GM18861 (cell line): ENCODE results near the gene LHFPL3.

Source experiments
- ATAC-seq: cut with Tn5 transposase; IDR thresholded peaks from one replicate; pipeline ENCODE4 v1.9.1; 2021; ENCODE audit not compliant: unreplicated experiment

Gene LHFPL3

GRCh38 chr7:104826135-104826534 lies 497.7 kb downstream of the LHFPL3 start:
- ATAC-seq: no peak

GRCh38 chr7:104836976-104837375 lies 508.6 kb downstream of the LHFPL3 start:
- no peak for ATAC-seq

DNA sequence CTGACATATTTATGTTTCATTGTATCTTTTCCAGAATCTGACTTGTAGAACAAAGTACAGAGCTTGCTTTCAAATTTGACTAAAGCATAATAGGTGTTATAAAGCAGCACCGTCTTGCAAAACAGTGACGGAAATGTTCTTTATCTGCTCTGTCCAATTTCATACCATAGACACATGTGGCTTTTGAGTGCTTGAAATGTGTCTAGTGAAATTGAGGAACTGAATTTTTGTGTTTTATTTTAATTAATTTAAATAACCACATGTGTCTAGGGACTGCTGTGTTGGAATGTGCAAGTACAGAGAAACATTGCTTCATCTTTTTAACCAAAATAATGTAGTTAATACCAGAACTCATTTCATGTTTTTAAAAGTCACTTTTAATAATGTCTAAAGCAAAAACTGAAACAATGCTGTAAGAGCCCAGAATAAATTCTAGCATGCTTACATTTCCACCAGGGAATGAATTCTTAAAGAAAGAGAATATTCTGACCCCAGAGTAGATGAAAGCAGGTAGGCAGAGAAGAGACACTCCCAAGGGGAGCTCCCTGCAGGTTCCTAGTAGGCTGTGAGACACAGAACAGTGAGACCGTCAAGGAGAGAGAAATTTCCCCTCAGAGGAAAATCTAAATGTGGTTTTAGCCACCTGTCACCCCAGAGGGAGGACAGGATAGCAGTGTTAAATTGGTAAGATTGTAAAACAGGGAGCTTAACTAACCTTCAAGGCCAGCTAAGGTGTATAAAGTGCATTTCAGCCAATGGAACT lies 510.3 kb downstream of the LHFPL3 start:
- no peak for ATAC-seq

GRCh38 chr7:104839842-104840241 lies 511.4 kb downstream of the LHFPL3 start:
- ATAC-seq: no peak

DNA sequence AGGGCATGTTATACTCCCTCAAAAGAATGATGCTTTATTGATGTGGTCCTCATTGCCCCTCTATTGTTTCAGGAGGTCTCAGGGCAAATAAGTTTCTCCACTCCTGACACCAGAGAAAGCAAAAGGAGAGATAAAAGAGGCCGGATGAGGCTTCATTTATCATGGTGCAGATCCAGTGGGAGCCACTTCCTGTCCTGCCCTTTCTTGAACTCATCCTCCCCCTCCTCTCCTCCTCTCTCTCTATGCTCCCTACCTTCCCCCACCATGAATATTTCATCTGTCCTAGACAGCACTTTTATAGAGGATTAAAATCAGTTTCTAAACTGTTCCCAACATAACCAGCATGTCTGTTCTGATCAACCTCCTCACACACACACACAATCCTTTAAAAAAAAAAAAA lies 513.4 kb downstream of the LHFPL3 start:
- no peak for ATAC-seq

GRCh38 chr7:104843198-104843597 lies 514.8 kb downstream of the LHFPL3 start:
- ATAC-seq: no peak

DNA sequence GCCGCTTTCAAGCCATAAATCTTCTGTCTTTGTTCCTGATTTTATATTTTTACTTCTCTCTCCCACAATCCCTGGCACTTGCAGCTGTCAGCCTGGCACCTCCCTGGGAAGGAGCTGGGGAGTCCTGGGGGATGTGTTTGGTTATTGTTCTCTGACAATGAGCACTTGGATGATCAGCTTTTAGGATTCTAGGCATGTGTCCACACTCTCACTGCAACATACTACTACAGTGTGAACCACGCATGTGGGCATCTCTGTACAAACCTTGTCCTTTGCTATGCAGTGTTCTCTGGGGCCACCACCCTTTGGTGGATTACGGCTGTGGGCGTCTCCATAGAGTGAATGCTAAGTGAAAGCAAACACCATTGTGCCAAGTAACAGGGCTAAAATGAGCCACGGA lies 517.2 kb downstream of the LHFPL3 start:
- ATAC-seq: no peak

DNA sequence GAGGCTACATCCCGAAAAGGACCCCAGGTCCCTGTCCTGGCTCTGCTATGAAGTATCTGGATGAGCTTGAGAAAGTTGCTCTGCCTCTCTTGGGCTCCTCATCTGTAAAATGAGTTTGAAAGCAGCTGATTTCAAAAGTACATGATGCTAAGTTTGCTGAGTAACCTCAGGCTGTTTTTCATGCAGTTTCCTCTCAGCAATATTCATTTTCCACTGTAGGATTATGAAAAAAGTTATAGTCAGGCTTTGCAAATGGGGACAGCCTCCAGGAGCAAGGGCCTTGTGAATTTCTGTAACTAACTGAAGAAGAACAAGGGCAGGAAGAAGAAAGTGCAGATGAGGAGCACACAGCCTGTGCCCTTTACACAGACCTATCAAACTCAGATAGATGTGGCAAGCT lies 518.3 kb downstream of the LHFPL3 start:
- no peak for ATAC-seq

DNA sequence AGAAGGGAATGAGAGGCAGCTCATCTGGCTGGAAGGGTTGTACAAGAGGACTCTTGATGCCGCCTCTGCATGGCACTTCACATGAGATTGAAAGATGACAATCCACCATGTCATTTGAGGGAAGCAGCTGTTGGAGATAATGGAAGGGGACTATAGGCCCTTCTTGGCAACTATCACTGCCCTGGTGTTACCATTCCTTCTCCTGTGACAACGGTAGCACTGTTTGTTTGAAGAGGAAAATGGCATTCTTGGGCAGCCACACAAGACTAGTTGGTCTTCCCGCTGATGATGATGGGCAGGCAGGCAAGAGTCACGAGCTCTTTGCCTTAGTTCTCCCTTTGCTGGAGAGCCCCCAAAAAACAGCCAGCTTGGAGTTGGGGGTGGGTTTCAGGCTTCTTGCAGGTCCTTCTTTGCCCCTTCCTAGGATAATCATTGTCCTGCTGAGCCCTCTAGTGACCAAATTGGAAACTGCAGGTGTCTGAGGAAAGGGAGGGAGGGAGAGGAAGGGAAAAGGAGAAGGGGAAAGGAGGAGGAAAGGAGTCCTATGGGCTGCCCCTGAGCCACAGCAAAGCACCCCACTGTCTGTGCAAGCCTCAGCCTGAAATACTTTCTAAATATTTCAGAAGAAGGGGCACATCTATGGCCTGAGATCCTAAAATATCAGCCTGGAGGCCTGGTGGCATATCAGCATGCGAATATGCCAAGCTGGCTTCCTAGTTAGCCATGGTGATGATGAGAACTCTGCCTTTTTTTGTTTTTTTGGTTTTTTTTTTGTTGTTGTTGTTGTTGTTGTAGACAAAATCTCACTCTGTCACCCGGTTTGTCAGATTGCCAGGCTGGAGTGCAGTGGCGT lies 520.0 kb downstream of the LHFPL3 start:
- ATAC-seq: no peak

GRCh38 chr7:104850374-104850773 lies 522.0 kb downstream of the LHFPL3 start:
- no peak for ATAC-seq

GRCh38 chr7:104851268-104851667 lies 522.9 kb downstream of the LHFPL3 start:
- no peak for ATAC-seq

DNA sequence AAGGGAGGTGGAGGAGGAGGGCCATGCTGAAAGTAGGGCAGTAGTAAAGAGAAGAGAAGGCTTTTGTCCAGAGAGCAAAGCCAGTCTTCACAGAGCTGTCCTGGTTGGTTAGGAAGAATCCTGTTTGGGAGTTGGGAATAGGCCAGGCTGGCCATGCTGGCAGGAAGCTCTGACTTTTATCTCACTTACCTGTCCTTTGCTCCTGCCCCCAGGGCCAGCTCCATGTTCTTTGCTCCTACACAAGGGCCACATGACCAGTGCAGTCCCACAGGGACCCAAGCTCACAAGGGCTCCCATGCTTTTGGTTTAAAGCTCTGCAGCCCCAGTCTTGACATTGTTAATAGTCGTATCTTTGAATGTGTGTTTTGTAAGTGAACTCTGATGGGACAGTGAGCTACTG lies 524.0 kb downstream of the LHFPL3 start:
- no peak for ATAC-seq

DNA sequence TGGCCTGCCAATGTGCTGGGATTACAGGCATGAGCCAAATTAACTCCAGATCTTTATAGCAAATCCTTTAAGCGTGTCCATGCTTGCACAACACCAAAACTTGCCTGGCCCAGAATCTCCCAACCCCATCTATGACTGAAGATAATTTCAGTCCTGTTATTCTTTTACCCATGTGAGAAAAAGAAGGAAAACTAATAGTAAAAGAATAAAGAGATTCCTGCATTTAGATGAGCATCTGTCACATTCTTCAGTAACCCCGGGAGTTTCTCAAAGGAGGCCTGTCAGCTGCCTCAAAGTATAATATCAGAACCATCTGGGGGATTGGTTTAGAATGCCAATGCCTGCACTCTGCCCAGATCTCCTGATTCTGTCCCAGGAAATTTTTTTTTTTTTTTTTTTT lies 527.5 kb downstream of the LHFPL3 start:
- no peak for ATAC-seq

DNA sequence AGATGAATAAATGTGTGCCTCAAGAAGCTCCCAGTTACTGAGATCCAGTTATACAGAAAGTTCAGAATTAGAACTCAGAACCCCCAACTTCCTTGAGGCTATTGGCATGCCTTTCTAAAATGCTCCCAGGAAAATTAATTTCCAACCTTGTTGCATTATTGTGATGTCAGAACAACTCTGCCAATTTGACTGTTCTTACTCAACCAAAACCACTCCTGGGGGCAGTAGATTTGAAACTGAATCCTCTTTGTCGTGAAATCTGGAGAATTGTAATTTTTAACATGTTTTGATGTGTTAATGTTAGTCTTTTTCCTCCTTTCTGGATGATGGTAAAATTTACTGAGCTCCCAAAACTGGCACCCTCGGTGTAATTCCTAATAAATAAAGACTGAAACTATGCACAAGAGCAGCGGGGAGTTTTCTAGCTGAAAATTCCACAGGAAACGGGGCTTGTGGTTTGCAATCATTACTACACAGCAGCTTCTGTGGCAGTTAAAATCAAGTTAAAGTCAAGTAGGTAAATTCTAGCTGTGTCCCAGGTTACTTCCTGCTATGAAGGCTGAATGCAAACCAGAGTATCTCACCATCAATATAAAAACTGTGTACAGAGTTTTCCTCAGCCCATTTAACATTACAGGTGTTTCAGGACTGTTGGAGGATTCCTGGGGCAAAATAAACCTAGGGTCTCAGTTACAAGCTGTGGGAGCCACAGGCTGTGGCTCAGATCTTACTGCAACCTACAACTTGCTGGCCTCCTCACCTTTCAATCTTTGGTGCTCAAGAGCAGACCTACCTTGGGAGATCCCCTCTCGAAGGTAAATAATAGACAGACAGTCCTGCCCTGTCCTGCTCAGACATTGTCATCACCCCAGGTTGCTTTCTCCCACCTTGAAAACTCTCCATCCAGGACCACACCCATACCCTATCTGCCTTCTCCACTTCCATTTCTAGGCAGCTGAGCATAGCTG lies 529.3 kb downstream of the LHFPL3 start:
- ATAC-seq: peak; percentile 57

DNA sequence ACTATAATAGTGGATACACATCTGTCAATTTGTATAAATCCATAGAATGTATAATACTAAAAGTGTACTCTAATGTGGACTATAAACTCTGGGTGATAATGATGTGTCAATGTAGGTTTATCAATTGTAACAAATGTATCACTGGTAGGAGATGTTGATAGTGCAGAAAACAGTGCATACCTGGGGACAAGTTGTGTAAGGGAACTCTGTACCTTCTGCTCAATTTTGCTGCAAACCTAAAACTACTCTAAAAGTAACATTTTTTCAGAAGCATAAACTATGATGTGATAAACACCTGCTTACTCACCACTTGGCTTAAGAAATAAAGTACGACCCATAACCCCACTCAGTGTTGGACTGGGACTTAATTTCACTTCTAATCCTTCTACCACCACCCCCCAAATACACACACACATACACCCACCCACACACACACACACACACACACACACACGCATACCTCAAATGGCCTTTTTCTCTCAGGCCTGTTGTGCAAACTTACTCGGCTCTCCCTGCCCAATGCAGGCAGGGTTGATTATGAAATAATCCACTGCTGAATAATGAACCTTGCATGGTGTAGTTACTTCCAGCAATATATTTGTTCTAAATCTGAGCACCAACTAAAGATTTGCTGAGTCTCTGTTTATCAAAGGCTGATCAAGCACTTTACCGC lies 531.5 kb downstream of the LHFPL3 start:
- ATAC-seq: no peak

GRCh38 chr7:104861729-104862390 lies 533.5 kb downstream of the LHFPL3 start:
- no peak for ATAC-seq

DNA sequence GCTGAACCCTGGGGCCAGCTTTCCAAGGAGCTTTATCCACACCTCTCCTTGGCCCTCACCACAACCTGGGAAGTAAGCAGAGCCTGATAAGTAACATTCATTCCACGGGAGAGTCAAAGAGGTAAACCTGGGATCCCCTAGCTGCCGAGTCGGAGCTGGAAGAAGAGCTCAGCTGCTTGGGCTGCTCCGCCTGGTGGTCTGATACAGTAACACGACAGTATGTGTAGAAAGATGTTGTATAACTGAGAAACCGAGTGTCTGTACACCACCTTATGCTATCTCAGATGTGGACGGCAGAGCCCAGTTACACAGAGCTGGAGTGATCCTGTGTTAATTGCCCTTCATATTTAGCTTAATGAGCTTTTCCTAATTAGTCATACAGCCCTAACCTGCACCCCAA lies 534.3 kb downstream of the LHFPL3 start:
- no peak for ATAC-seq

DNA sequence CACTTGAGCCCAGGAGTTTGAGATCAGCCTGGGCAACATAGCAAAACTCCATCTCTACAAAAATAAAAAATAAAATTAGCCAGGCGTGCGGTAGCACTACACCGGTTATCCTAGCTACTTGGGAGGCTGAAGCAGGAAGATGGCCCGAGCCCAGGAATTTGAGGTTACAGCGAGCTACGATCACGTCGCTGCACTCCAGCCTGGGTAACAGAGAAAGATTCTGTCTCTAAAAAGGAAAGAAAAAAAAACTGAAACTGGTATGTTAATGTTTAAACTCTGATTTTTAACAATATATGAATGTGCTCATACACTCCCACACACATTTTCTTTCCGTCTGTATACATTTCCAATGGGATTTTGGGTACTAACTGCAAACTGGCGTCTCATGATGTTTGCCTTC lies 545.0 kb downstream of the LHFPL3 start:
- ATAC-seq: no peak

GRCh38 chr7:104878577-104878976 lies 550.2 kb downstream of the LHFPL3 start:
- ATAC-seq: peak; percentile 90

DNA sequence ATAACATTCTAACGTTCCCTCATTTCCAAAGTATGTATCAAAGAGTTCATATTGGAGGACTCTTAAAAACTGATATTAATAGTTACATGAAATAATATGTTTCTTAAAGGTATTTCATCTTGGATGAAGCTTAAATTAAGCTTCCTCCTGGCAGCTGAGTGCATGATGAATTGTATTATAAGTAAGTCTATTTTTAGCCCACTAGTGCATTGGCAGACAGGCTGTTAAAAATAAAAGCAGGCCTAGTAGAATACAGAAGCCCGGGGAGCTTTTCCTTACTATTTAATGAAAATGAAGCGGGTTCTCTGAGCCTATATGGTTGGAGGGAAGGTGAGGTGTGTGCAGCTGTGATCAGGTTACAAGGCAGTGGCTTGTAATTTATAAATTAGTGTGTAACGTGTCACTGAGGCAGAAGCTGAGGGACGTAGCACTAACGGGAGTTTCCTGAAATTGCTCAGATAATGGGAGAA lies 554.9 kb downstream of the LHFPL3 start:
- ATAC-seq: peak; percentile 8
